ENCODE measurements around the gene TBC1D1. TPM values are rescaled to one million over a fixed set of nuclear protein-coding genes. Genes with fewer than 3 reads are reported as not detected.

The TBC1D1 gene
- total RNA-seq, 1 donor from 2014 or later: 96.0 TPM

DNA sequence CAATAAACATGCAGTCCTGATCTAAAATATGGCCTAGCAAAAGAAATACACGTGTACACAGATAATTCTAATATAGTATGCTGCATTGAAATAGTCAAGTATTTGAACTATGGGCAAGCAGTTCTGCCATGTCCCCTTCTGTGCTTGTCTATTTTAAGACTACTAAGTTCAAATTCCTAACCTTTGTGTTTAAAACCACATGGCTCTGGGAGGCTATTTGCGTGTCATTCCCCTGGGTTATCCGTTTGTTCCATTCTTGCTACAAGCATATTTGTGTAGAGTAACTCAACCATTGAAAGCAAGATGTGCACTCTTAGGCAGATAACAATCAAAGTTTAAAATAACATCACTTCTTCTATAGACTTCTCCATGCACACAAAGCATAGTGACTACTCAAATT, 25.4 kb upstream of the TBC1D1 start:
- Histone ChIP-seq H3K27ac (no peak overlapping the region), H3K36me3 (no peaks in the 10 kb centered on the region), H3K4me1 (no peaks in the 10 kb centered on the region), H3K4me3 (no peak overlapping the region), H3K27me3 (no peaks in the 10 kb centered on the region), H3K9me3 (no peaks in the 10 kb centered on the region)
- DNase-seq (ENCODE audit: extremely low spot score in 2 of 2): no peak
- intact Hi-C loops (cut with DNase I): no loop called here
- TF ChIP-seq POLR2A (IDR thresholded peaks at IDR 0.05) (no peak), POLR2AphosphoS5 (IDR thresholded peaks at IDR 0.05; ENCODE audit: insufficient read depth in 1 of 2, low read depth in 1 of 2) (no peak)
- TF ChIP-seq, protein P1, sequence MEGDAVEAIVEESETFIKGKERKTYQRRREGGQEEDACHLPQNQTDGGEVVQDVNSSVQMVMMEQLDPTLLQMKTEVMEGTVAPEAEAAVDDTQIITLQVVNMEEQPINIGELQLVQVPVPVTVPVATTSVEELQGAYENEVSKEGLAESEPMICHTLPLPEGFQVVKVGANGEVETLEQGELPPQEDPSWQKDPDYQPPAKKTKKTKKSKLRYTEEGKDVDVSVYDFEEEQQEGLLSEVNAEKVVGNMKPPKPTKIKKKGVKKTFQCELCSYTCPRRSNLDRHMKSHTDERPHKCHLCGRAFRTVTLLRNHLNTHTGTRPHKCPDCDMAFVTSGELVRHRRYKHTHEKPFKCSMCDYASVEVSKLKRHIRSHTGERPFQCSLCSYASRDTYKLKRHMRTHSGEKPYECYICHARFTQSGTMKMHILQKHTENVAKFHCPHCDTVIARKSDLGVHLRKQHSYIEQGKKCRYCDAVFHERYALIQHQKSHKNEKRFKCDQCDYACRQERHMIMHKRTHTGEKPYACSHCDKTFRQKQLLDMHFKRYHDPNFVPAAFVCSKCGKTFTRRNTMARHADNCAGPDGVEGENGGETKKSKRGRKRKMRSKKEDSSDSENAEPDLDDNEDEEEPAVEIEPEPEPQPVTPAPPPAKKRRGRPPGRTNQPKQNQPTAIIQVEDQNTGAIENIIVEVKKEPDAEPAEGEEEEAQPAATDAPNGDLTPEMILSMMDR (IDR thresholded peaks at IDR 0.05): no peak

GRCh38 chr4:37867102-37867501, 23.8 kb upstream of the TBC1D1 start:
- Histone ChIP-seq H3K36me3 (no peaks in the 10 kb centered on the region), H3K27me3 (no peaks in the 10 kb centered on the region), H3K4me3 (no peak overlapping the region), H3K27ac (no peak overlapping the region), H3K4me1 (no peaks in the 10 kb centered on the region), H3K9me3 (no peaks in the 10 kb centered on the region)
- no peak for TF ChIP-seq POLR2A (IDR thresholded peaks at IDR 0.05)
- TF ChIP-seq, protein P1 (IDR thresholded peaks at IDR 0.05): no peak
- no peak for TF ChIP-seq POLR2AphosphoS5 (IDR thresholded peaks at IDR 0.05; ENCODE audit: insufficient read depth in 1 of 2, low read depth in 1 of 2)
- intact Hi-C loops (cut with DNase I): no loop called here
- DNase-seq (ENCODE audit: extremely low spot score in 2 of 2): no peak

DNA sequence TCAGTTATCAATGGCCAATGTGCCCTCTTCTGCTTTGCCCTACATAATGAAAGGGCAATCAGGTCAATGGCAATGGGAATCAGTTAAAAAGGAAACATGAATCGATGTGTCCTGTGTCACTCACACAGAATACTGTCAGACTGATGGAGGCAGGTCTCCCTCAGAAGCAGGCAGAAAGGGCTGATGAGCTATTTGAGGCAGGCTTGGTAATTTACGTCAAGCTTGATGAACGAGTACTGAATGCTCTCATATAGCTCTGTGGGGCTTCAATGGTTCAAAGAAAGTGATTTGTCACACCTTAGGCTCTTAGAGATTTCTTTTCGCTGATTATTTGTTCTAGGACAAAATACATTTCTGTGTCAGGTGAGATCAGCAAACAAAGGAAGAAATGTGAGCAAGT, 22.6 kb upstream of the TBC1D1 start:
- Histone ChIP-seq H3K27me3 (no peaks in the 10 kb centered on the region), H3K4me1 (no peaks in the 10 kb centered on the region), H3K36me3 (no peaks in the 10 kb centered on the region), H3K4me3 (no peak overlapping the region), H3K9me3 (no peaks in the 10 kb centered on the region), H3K27ac (no peak overlapping the region)
- TF ChIP-seq, protein P1 (IDR thresholded peaks at IDR 0.05): no peak
- TF ChIP-seq POLR2AphosphoS5 (IDR thresholded peaks at IDR 0.05; ENCODE audit: insufficient read depth in 1 of 2, low read depth in 1 of 2) (no peak), POLR2A (IDR thresholded peaks at IDR 0.05) (no peak)
- no peak for DNase-seq (ENCODE audit: extremely low spot score in 2 of 2)
- intact Hi-C loops (cut with DNase I): no loop called here

DNA sequence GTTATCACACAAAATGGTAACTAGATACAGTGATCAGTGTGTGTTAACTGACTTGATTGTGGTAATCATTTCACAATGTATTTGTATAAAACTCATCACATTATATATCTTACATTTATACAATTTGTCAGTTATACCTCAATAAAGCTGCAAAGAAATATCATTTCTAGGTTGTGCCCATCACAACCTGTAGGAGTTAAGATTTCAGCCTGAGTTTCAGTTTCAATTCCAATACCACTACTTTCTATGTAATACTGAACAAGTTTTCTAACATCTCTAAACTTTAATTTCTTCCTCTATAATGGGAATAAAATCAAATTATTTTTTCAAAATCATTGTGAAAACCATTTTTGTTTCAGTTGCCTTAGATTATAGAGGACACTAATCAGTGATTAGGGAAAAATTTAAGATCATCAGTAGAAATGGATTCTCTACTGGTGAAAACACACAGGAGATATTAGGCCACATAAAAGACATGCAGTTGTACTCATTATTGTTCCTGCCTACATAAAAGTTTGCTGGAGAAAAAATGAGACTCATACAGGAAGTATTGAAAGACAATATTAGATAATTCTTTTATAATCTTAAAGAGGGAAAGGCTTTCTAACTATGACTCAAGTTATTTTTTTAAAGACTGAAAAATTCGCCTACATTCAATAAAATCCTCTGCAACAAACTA, 18.4 kb upstream of the TBC1D1 start:
- no peak for DNase-seq (ENCODE audit: extremely low spot score in 2 of 2)
- no peaks in the 10 kb centered on the region for H3K9me3 ChIP-seq
- no peaks in the 10 kb centered on the region for H3K4me1 ChIP-seq
- H3K36me3 ChIP-seq: no peaks in the 10 kb centered on the region
- no peaks in the 10 kb centered on the region for H3K27me3 ChIP-seq
- H3K27ac ChIP-seq: no peak overlapping the region
- no peak overlapping the region for H3K4me3 ChIP-seq
- TF ChIP-seq POLR2A (IDR thresholded peaks at IDR 0.05) (no peak), POLR2AphosphoS5 (IDR thresholded peaks at IDR 0.05; ENCODE audit: insufficient read depth in 1 of 2, low read depth in 1 of 2) (no peak)
- TF ChIP-seq, protein P1 (IDR thresholded peaks at IDR 0.05): no peak
- intact Hi-C loops (cut with DNase I): loop anchor here (10.0 kb wide), 1 partner anchor 48 kb away; the partner anchor contains the start of gene PGM2

DNA sequence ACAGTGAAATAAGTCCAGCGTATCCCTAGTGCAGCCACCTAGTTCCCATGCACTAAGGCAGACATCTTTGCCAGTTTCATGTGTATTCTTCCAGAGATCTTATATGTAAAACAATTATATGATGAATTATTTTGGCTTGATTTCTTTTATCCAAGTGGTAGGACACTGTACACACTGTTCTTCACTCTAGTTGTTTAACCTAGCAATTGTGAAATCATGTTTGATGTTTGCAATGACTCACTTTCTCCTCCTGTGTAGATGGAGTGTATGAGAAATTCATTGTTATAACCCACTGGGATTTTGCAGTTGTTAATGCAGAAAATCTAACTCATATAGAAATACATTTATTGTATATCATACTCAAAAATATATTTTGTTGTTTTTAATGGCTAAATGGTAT, 17.5 kb upstream of the TBC1D1 start:
- H3K9me3 ChIP-seq: no peaks in the 10 kb centered on the region
- no peak overlapping the region for H3K27ac ChIP-seq
- no peak overlapping the region for H3K4me3 ChIP-seq
- H3K36me3 ChIP-seq: no peaks in the 10 kb centered on the region
- DNase-seq (ENCODE audit: extremely low spot score in 2 of 2): no peak
- no peaks in the 10 kb centered on the region for H3K4me1 ChIP-seq
- H3K27me3 ChIP-seq: no peaks in the 10 kb centered on the region
- intact Hi-C loops (cut with DNase I): loop anchor here (10.0 kb wide), 1 partner anchor 49 kb away; the partner anchor contains the start of gene PGM2
- TF ChIP-seq POLR2AphosphoS5 (IDR thresholded peaks at IDR 0.05; ENCODE audit: insufficient read depth in 1 of 2, low read depth in 1 of 2): peak in 1 of 2 donors; percentile 64
- TF ChIP-seq POLR2A (IDR thresholded peaks at IDR 0.05): no peak

Measured in vagina (tissue), 2 donors.